ENCODE results near the gene GPR150. TPM values are rescaled to one million over a fixed set of nuclear protein-coding genes. Genes with fewer than 3 reads are reported as not detected.

The GPR150 gene
- total RNA-seq, 2 experiments from 2014 or later: 0.60 to 0.75 TPM

DNA sequence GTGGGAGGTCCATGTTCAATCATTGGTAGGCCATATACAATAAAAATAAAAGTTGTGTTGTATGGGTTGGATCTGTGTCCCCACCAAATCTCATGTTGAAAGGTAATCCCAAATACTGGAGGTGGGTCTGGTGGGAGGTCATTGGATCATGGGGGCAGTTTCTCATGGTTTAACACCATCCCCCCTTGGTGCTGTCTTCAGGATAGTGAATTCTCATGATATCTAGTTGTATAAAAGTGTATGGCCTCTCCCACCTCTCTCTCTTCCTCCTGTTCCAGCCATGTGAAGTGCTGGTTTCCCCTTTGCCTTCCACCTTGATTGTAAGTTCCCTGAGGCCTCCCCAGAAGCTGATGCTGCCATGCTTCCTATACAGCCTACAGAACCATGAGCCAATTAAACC lies 47.8 kb downstream of the GPR150 start:
- Mint-ChIP-seq H3K9me3 (no peaks in the 10 kb centered on the region), H3K27me3 (no peaks in the 10 kb centered on the region), H3K36me3 (ENCODE audit: low read depth) (no peaks in the 10 kb centered on the region), H3K4me3 (no peak overlapping the region), H3K4me1 (ENCODE audit: low read depth) (peaks cover 6% of the 10 kb centered on the region), H3K27ac (no peak overlapping the region)
- no peaks in the 10 kb centered on the region for H3K36me3 ChIP-seq (ENCODE audit: insufficient read depth, low read length)
- TF ChIP-seq, protein P1, sequence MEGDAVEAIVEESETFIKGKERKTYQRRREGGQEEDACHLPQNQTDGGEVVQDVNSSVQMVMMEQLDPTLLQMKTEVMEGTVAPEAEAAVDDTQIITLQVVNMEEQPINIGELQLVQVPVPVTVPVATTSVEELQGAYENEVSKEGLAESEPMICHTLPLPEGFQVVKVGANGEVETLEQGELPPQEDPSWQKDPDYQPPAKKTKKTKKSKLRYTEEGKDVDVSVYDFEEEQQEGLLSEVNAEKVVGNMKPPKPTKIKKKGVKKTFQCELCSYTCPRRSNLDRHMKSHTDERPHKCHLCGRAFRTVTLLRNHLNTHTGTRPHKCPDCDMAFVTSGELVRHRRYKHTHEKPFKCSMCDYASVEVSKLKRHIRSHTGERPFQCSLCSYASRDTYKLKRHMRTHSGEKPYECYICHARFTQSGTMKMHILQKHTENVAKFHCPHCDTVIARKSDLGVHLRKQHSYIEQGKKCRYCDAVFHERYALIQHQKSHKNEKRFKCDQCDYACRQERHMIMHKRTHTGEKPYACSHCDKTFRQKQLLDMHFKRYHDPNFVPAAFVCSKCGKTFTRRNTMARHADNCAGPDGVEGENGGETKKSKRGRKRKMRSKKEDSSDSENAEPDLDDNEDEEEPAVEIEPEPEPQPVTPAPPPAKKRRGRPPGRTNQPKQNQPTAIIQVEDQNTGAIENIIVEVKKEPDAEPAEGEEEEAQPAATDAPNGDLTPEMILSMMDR (IDR thresholded peaks at IDR 0.05): no peak
- H3K4me1 ChIP-seq (ENCODE audit: insufficient read depth, low read length): no peaks in the 10 kb centered on the region
- POLR2A ChIA-PET: interaction anchor here (0.8 to 1.1 kb wide), 2 partner anchors 21 to 114 kb away, joined by 3 read pairs; no protein-coding TSS in a partner anchor
- H3K27ac ChIP-seq (ENCODE audit: low read depth in 1 of 2, low read length in 2 of 2): no peak overlapping the region
- DNase-seq: no peak
- CTCF ChIA-PET: no interaction called here
- H3K27me3 ChIP-seq (ENCODE audit: control insufficient read depth in 1 of 2, insufficient read depth in 2 of 2, low read length in 2 of 2): no peaks in the 10 kb centered on the region
- no peak for ATAC-seq (ENCODE audit: poor library complexity)
- intact Hi-C loops (cut with DNase I, micrococcal nuclease): loop anchor here (2.0 to 10.0 kb wide), 3 partner anchors 60 to 667 kb away; no protein-coding TSS in a partner anchor
- no peaks in the 10 kb centered on the region for H3K9me3 ChIP-seq (ENCODE audit: control insufficient read depth in 1 of 2, insufficient read depth in 1 of 2, low read length in 2 of 2)
- H3K4me3 ChIP-seq (ENCODE audit: low read length): no peak overlapping the region

DNA sequence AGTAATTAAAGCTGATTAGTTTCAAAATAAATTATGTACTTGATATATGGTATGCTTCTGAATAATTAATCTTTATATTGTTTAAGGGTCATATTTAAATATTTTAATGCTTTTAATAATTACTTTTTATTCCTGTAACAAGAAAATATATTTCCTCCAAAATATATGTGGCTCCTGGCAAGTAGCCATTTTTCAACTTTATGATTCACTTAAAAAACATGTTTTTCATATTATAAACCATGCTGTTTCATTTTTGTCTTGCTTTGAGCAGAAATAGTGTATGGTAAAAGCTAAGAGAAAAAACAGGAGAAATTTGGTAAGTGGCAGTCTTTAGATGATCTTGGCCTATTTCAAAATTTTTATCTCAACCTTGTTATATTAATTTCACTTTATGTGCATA lies 48.3 kb downstream of the GPR150 start:
- H3K4me3 Mint-ChIP-seq: no peak overlapping the region
- peaks cover 6% of the 10 kb centered on the region for H3K4me1 Mint-ChIP-seq (ENCODE audit: low read depth)
- DNase-seq: no peak
- no peak for ATAC-seq (ENCODE audit: poor library complexity)
- ChIA-PET CTCF (no interaction called here), POLR2A (no interaction called here)
- Histone ChIP-seq H3K4me3 (ENCODE audit: low read length) (no peak overlapping the region), H3K36me3 (ENCODE audit: insufficient read depth, low read length) (no peaks in the 10 kb centered on the region), H3K4me1 (ENCODE audit: insufficient read depth, low read length) (no peaks in the 10 kb centered on the region), H3K27me3 (ENCODE audit: control insufficient read depth in 1 of 2, insufficient read depth in 2 of 2, low read length in 2 of 2) (no peaks in the 10 kb centered on the region), H3K9me3 (ENCODE audit: control insufficient read depth in 1 of 2, insufficient read depth in 1 of 2, low read length in 2 of 2) (no peaks in the 10 kb centered on the region), H3K27ac (ENCODE audit: low read depth in 1 of 2, low read length in 2 of 2) (no peak overlapping the region)
- H3K27me3 Mint-ChIP-seq: no peaks in the 10 kb centered on the region
- H3K9me3 Mint-ChIP-seq: no peaks in the 10 kb centered on the region
- intact Hi-C loops (cut with DNase I, micrococcal nuclease): loop anchor here (5.0 to 10.0 kb wide), 2 partner anchors 59 to 667 kb away; no protein-coding TSS in a partner anchor
- TF ChIP-seq, protein P1 (IDR thresholded peaks at IDR 0.05): no peak
- no peaks in the 10 kb centered on the region for H3K36me3 Mint-ChIP-seq (ENCODE audit: low read depth)
- H3K27ac Mint-ChIP-seq: no peak overlapping the region

DNA sequence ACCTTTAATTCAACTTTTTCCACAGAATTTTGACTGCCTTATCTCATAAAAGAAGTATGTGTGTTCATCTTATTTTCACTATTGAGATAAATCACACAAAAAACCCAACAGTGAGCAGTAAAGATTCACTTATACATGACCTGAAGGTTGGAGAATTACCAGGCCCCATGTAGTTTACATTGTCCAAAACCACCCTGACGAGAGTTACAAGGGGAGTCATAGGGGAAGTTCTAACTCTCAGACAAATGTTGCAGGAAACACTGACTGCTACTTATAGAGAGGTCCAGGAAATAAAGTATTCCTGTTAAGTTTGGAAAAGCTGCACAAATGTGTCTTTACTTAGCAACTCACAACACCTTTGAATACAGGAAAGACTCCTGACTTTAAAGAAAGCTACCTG lies 48.8 kb downstream of the GPR150 start:
- Mint-ChIP-seq H3K4me3 (no peak overlapping the region), H3K4me1 (ENCODE audit: low read depth) (peaks cover 6% of the 10 kb centered on the region), H3K36me3 (ENCODE audit: low read depth) (no peaks in the 10 kb centered on the region), H3K27ac (no peak overlapping the region), H3K9me3 (no peaks in the 10 kb centered on the region), H3K27me3 (no peaks in the 10 kb centered on the region)
- ATAC-seq (ENCODE audit: poor library complexity): no peak
- DNase-seq: no peak
- Histone ChIP-seq H3K36me3 (ENCODE audit: insufficient read depth, low read length) (no peaks in the 10 kb centered on the region), H3K27ac (ENCODE audit: low read depth in 1 of 2, low read length in 2 of 2) (no peak overlapping the region), H3K4me1 (ENCODE audit: insufficient read depth, low read length) (no peaks in the 10 kb centered on the region), H3K27me3 (ENCODE audit: control insufficient read depth in 1 of 2, insufficient read depth in 2 of 2, low read length in 2 of 2) (no peaks in the 10 kb centered on the region), H3K4me3 (ENCODE audit: low read length) (no peak overlapping the region), H3K9me3 (ENCODE audit: control insufficient read depth in 1 of 2, insufficient read depth in 1 of 2, low read length in 2 of 2) (no peaks in the 10 kb centered on the region)
- TF ChIP-seq, protein P1 (IDR thresholded peaks at IDR 0.05): no peak
- ChIA-PET POLR2A (no interaction called here), CTCF (no interaction called here)
- intact Hi-C loops (cut with DNase I, micrococcal nuclease): loop anchor here (5.0 to 10.0 kb wide), 2 partner anchors 59 to 666 kb away; no protein-coding TSS in a partner anchor
